PC-3 (cell line): ENCODE measurements around the gene DOCK4.

ENCODE experiments used
- CTCF ChIP-seq: fragments of 300-600 bp; sonication (generic); conservative IDR thresholded peaks from 2 replicates; pipeline ENCODE4 v1.5.1; 2017; ENCODE audit warnings: antibody characterized with exemption, low read depth, mild to moderate bottlenecking, low read length
- EZH2 ChIP-seq: fragments of 300-600 bp; sonication (generic); IDR thresholded peaks from one replicate; pipeline ENCODE4 v1.6.1; 2017; ENCODE audit warnings: antibody characterized with exemption, mild to moderate bottlenecking, low read length; ENCODE audit not compliant: unreplicated experiment

GRCh38 chr7:112150823-112151641, 55.2 kb downstream of the DOCK4 start:
- TF ChIP-seq CTCF, result no peak
- TF ChIP-seq EZH2, result no peak
